Skeletal muscle cell (primary cell): ENCODE data around the gene NFIX.
A peak's percentile ranks its signal among the peaks of the same experiment; 100 is the strongest.

Experiments used
- DNase-seq: peaks from one replicate; pipeline ENCODE4 v3.0.0-alpha.2; 2010; ENCODE audit warnings: low read depth
- H3K4me3 ChIP-seq: 2 replicates; pipeline ENCODE4 v1.5.1; 2011; ENCODE audit warnings: low read depth, mild to moderate bottlenecking, control low read depth, low read length, moderate library complexity

Gene NFIX

GRCh38 chr19:13079542-13079986 is 84.3 kb downstream of the NFIX start:
- peak; percentile 51 for DNase-seq
- H3K4me3 ChIP-seq, result no peak overlapping the region

GRCh38 chr19:13082192-13083007 is 87.1 kb downstream of the NFIX start:
- H3K4me3 ChIP-seq, result no peak overlapping the region
- DNase-seq, result no peak

- no peak overlapping the region for H3K4me3 ChIP-seq
- no peak for DNase-seq
These were observed 87.7 kb downstream of the NFIX start for GRCh38 chr19:13083008-13083404.

- H3K4me3 ChIP-seq, result no peak overlapping the region
- no peak for DNase-seq
These were observed 88.4 kb downstream of the NFIX start for GRCh38 chr19:13083627-13084026.

- DNase-seq, result no peak
- no peak overlapping the region for H3K4me3 ChIP-seq
These were observed 90.4 kb downstream of the NFIX start for GRCh38 chr19:13085666-13086065.

GRCh38 chr19:13086341-13086740 is 91.1 kb downstream of the NFIX start:
- H3K4me3 ChIP-seq, result no peak overlapping the region
- DNase-seq, result no peak

GRCh38 chr19:13087295-13087694 is 92.0 kb downstream of the NFIX start:
- no peak for DNase-seq
- H3K4me3 ChIP-seq, result no peak overlapping the region

- no peak for DNase-seq
- H3K4me3 ChIP-seq, result no peak overlapping the region
These were observed 92.7 kb downstream of the NFIX start for GRCh38 chr19:13087795-13088537.

- no peak for DNase-seq
These were observed 94.0 kb downstream of the NFIX start for GRCh38 chr19:13089139-13089856.

GRCh38 chr19:13089857-13090507 is 94.7 kb downstream of the NFIX start:
- DNase-seq, result no peak
- no peak overlapping the region for H3K4me3 ChIP-seq

More at GRCh38 chr19:13089139-13089856, 94.0 kb downstream of the NFIX start:
- H3K4me3 ChIP-seq, result no peak overlapping the region

GRCh38 chr19:13090511-13091231 is 95.4 kb downstream of the NFIX start:
- H3K4me3 ChIP-seq, result no peak overlapping the region
- DNase-seq, result no peak

- peak; percentile 81 for DNase-seq
- H3K4me3 ChIP-seq, result no peak overlapping the region
These were observed 96.3 kb downstream of the NFIX start for GRCh38 chr19:13091400-13092157.

GRCh38 chr19:13092158-13092543 is 96.9 kb downstream of the NFIX start:
- no peak overlapping the region for H3K4me3 ChIP-seq
- no peak for DNase-seq

- H3K4me3 ChIP-seq, result no peak overlapping the region
- DNase-seq, result no peak
These were observed 97.4 kb downstream of the NFIX start for GRCh38 chr19:13092606-13093235.

GRCh38 chr19:13093407-13094105 is 98.3 kb downstream of the NFIX start:
- DNase-seq, result peak; percentile 43
- H3K4me3 ChIP-seq, result no peak overlapping the region

- no peak for DNase-seq
- no peak overlapping the region for H3K4me3 ChIP-seq
These were observed 98.8 kb downstream of the NFIX start for GRCh38 chr19:13094106-13094504.

- DNase-seq, result no peak
- no peak overlapping the region for H3K4me3 ChIP-seq
These were observed 99.6 kb downstream of the NFIX start for GRCh38 chr19:13094771-13095392.
